BE2C (cell line): ENCODE results near the gene ADPRHL1.

ENCODE experiments used
- DNase-seq: peaks from one replicate; pipeline ENCODE4 v3.0.0-alpha.2; 2020
- H3K27me3 ChIP-seq: fragments of 250-450 bp; sonication (Bioruptor Pico); 2 replicates; pipeline ENCODE4 v1.5.1; 2020; ENCODE audit warnings: mild to moderate bottlenecking
- H3K36me3 ChIP-seq: fragments of 250-450 bp; sonication (Bioruptor Pico); 2 replicates; pipeline ENCODE4 v1.5.1; 2020; ENCODE audit warnings: mild to moderate bottlenecking
- H3K4me1 ChIP-seq: fragments of 250-450 bp; sonication (Bioruptor Pico); 2 replicates; pipeline ENCODE4 v1.5.1; 2020
- H3K4me3 ChIP-seq: 2 replicates; pipeline ENCODE4 v1.5.1; 2011; ENCODE audit warnings: low read depth, low read length
- H3K9me3 ChIP-seq: fragments of 250-450 bp; sonication (Bioruptor Pico); 2 replicates; pipeline ENCODE4 v1.5.1; 2020
- CTCF ChIP-seq: IDR thresholded peaks from 2 replicates; pipeline ENCODE4 v1.5.1; 2012; ENCODE audit warnings: mild to moderate bottlenecking, low read depth, low read length

Gene ADPRHL1

GRCh38 chr13:113432506-113433270 is 20.6 kb downstream of the ADPRHL1 start:
- TF ChIP-seq CTCF, result no peak
- Histone ChIP-seq H3K9me3 (no peaks in the 10 kb centered on the region), H3K4me3 (no peak overlapping the region), H3K4me1 (no peaks in the 10 kb centered on the region), H3K27me3 (no peaks in the 10 kb centered on the region), H3K36me3 (no peaks in the 10 kb centered on the region)
- no peak for DNase-seq

- Histone ChIP-seq H3K36me3 (no peaks in the 10 kb centered on the region), H3K27me3 (no peaks in the 10 kb centered on the region), H3K9me3 (no peaks in the 10 kb centered on the region), H3K4me3 (no peak overlapping the region), H3K4me1 (no peaks in the 10 kb centered on the region)
- DNase-seq, result no peak
- TF ChIP-seq CTCF, result no peak
Measured at GRCh38 chr13:113431171-113431570, 22.1 kb downstream of the ADPRHL1 start.

- no peak for DNase-seq
- Histone ChIP-seq H3K36me3 (no peaks in the 10 kb centered on the region), H3K9me3 (no peaks in the 10 kb centered on the region), H3K4me3 (no peak overlapping the region), H3K4me1 (no peaks in the 10 kb centered on the region), H3K27me3 (no peaks in the 10 kb centered on the region)
- TF ChIP-seq CTCF, result no peak
Measured at GRCh38 chr13:113430378-113431110, 22.7 kb downstream of the ADPRHL1 start.

GRCh38 chr13:113429608-113429985 is 23.7 kb downstream of the ADPRHL1 start:
- Histone ChIP-seq H3K4me1 (no peaks in the 10 kb centered on the region), H3K27me3 (no peaks in the 10 kb centered on the region)
- no peak for TF ChIP-seq CTCF

GRCh38 chr13:113428871-113429607 is 24.2 kb downstream of the ADPRHL1 start:
- H3K36me3 ChIP-seq, result no peaks in the 10 kb centered on the region
- H3K4me1 ChIP-seq, result no peaks in the 10 kb centered on the region
- H3K9me3 ChIP-seq, result no peaks in the 10 kb centered on the region
- DNase-seq, result no peak
- no peak for TF ChIP-seq CTCF
- H3K27me3 ChIP-seq, result no peaks in the 10 kb centered on the region
- H3K4me3 ChIP-seq, result no peak overlapping the region

More at GRCh38 chr13:113429608-113429985, 23.7 kb downstream of the ADPRHL1 start:
- no peaks in the 10 kb centered on the region for H3K9me3 ChIP-seq
- no peak overlapping the region for H3K4me3 ChIP-seq
- no peak for DNase-seq
- H3K36me3 ChIP-seq, result no peaks in the 10 kb centered on the region
